Stimulated activated CD4-positive, alpha-beta T cell treated with anti-CD3 and anti-CD28 coated beads, TNF-alpha, amount 100 ng/mL, for 4 hours (primary cell): Measurements from ENCODE around the gene TMEM129.
"Not testable (repeated sequence)": the region's sequence is repeated elsewhere in the genome, so short reads cannot be mapped to it uniquely, and the experiment has no call there.

Experiments used
- DNase-seq, 3 experiments: peaks; one replicate each; pipeline ENCODE4 v3.0.0-alpha.2; 2020; ENCODE audit warnings: low read depth in 3 of 3

TMEM129 gene

DNA sequence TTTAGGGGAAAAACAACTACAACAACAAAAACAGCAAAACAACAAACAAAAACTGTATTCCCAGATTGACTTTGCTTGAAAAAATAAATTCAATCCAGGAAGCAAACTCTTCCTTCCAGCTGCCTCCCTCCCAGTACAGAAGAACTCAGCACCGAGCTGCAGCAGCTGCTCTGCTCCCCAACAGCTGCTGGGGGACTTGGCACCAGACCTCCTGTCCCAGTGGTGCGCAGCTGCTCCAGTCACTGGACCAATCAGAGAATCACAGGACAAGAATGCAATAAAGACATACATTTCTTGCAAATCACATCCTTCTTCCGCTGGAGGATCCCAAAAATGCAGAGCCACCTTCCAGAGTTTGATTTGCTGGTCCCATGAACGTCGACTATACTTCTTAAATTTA lies 25.2 kb downstream of the TMEM129 start:
- DNase-seq: no peak

GRCh38 chr4:1693131-1693896 lies 27.8 kb downstream of the TMEM129 start:
- peak; percentile 52 to 66 (median 61) for DNase-seq

DNA sequence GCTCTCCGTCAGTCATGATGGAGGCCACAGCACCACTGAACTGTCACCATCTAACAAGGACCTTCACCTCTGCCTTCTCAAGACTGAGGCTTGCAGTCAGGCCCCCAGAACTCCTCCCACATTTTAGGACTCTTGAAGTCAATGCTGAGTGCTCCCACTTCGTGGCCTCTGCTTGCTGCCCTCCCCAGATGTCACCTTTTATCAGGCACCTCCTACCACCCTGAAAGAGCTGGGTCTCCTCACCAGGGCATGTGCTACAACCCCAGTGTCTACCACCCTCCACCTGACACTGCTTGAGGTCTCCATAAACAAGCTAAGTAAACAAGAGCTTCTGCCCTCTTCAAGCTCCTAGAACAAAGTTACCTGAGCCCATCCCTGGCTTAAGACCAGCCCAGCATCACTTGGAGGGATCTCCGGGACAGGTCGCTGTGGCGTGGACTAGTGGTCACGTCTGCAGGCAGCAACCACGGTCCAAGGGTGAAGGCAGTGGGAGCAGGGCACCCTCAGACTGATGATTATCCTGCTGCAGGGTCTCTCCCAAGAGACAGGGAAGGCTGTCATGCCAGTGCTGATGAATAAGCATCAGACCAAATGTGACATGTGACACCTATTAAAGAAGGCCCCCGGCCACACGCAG lies 29.3 kb downstream of the TMEM129 start:
- DNase-seq: no peak

GRCh38 chr4:1690698-1691097 lies 30.4 kb downstream of the TMEM129 start:
- DNase-seq: no peak

DNA sequence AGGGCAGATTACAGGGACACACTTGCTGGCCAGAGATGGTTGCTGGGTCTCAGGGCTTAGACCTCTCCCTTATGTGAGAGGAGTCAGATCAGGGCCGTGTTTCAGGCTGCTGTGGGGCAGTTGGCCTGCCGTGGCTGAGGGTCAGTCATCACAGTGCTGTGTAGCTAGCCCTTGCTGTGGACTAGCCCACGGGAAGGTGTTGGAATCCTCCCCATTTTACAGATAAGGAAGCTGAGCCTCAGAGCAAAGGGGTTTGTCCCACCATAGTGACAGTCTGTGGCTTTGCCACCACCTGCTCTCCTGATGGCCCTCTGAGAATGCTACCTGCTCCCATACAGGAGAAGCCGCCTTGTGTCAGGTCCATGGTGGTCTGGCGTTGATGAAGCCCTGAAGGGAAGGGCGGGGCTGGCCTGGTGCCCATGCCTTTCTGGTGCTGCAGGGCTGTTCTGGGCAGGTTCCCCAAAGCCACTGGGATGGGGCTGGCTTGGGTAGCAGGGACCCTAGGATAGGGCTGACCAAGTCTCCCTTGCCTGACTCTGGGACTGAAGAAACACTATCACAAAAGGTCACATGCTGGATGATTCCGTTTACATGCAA lies 34.6 kb downstream of the TMEM129 start:
- DNase-seq: no peak

DNA sequence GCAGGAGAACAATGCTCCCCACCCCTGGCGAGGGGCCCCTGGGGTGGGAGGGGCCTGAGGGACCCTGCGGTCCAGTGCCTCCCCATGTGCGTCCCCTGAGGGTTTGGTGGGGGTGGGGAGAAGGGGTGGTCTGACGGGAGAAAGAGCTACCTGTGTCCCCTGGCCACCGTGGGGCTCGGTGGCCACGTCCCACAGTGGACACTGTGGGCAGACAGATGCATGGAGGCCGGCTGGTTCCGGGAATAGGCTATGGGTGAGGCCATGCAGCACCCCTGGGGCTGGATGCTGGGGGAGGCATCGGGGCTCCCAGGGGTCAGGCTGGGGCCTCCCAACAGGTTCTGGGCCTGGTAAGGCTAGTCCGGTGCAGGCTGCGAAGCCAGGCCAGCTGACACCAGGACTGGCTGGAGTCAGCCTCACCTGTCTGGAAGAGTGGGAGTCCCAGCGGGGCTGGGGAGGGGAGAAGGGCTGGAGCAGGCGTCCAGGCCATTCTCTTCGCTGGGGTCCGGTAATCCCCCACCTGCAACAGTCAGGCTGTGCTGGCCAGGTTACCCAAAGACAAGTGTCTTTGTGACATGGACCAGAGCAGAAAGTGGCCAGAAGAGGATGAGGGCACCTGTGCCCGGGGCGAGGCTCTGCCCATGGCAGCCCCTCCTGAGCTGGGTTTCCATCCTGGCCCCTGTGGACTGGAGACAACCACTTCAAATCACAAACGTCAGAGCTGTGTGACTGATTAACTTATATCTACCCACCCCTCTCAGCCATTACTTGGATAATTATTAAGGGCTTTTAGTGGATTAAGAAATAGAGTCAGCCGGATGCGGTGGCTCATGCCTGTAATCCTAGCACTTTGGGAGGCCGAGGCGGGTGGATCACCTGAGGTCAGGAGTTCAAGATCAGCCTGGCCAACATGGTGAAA lies 35.6 kb downstream of the TMEM129 start:
- no peak for DNase-seq

- peak; percentile 86 to 98 (median 88) for DNase-seq
Observed at GRCh38 chr4:1684506-1685234, 36.5 kb downstream of the TMEM129 start.

DNA sequence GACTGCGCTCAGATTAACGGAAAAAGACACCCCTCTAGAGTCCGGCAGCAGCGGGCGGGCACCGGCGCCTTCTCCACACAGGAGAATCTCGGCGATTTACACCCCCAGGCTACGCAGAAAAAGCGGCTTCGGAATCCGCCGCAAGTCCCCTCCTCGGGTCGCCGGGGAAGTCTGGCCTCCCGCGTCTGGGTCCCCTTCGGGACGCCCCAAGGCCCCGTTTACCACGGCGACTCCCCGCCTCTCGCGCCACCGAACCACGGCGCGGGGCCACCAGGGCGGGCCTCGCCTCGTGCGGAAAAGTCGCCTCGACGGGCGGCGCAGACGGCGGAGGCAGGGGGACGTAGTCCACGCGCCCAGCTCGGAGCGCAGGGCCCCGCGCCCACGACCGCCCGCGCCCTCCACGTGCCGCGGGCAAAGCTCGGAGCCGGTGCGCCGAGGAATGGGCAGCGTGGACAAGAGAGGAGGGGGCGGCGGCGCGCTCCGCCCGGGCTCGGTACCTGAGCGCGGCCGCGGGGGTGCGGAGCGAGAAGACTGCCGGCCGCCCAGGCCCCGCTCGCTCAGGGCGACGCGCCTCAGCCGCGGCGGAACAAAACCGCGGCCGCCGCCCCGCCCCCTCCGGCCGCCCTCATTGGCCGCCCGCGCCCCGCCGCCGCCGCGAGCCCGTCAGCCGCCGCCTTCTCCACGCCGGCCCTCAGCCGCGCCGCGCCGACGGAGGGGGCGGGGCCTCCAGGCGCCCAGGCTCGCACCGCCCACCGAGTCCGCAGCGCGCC lies 37.2 kb downstream of the TMEM129 start, which contains the start of gene FAM53A:
FAM53A (minus strand) TSS at position 578 of the 770 bp plus-strand sequence. CDS start 15,572 bp downstream, outside the sequence.
- DNase-seq: peak in 2 of 3 experiments; percentile 17 to 18

GRCh38 chr4:1683261-1683735 lies 37.8 kb downstream of the TMEM129 start:
- no peak for DNase-seq

- no peak for DNase-seq
Observed at GRCh38 chr4:1682860-1683259, 38.3 kb downstream of the TMEM129 start.

- no peak for DNase-seq
Observed at GRCh38 chr4:1678244-1678643, 42.9 kb downstream of the TMEM129 start.

GRCh38 chr4:1676605-1677525 lies 44.3 kb downstream of the TMEM129 start:
- DNase-seq: no peak

- DNase-seq: no peak
Observed at GRCh38 chr4:1675802-1676137, 45.4 kb downstream of the TMEM129 start.

DNA sequence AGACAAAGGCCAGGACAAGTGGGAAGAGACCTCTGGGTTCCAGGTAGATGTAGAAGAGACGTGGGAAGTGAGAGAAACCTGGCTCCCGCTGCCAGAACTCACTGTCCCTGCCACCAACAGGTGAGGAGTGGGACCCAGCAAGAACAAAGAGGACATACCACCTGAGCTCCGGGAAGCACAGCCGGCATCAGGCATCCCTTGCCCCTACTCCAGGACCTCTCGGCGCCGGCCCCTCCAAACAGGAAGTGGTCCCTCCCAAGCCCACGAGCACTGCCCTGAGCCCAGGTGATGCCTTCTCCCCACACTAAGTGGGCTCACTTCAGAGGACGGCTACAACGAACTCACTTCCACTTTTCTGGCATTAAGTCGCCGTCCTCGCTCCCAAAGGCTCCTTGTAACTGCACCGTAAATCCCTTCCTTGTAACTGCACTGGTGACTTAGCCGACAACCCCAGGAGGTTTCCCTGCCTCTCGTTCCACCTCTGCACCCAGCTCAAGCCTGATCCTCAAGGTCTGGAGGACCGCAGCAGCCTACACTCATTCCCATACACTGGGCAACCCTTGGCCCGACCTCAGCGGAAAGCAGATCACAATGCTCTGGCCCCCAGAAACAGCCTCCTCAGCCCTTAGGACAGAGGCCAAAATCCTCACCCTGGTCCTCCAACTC lies 45.9 kb downstream of the TMEM129 start:
- no peak for DNase-seq

DNA sequence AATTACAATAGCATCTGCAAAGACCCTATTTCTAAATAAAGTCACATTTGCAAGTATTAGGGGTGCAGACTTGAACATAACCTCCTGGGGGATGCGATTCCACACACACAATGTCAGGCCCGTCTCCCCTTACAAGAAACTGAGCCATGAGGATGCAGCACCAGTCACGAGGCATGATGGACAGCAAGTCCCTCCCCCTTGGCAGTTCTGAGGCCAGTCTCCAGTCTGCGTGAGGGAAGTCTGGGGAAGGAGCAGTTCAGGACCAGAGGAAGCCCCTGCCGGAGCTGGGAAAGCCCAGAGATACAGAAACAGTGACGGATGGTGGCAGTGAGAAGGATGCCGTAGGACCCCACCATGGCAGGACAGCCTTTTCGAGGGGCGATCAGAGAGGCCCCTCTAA lies 46.4 kb downstream of the TMEM129 start:
- no peak for DNase-seq

DNA sequence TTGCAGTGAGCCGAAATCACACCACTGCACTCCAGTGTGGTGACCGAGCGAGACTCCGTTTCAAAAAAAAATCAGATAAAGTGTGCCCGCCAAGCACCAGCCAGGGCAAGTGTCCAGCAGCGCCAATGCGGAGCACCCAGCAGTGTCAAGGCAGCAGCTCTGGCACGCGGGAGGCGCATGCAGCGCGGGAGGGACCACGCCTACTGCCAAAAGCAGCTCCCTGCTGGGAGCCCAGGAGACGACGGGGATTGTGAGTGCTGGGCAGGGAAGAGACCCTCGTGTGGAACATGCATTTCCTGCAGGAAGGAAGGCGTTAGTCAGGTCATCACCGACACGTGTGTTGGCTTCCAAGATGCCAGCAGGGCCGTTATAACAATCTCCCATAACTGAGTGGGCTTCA lies 47.5 kb downstream of the TMEM129 start:
- no peak for DNase-seq

- DNase-seq: not testable (repeated sequence)
Observed at GRCh38 chr4:1671011-1671410, 50.1 kb downstream of the TMEM129 start.

DNA sequence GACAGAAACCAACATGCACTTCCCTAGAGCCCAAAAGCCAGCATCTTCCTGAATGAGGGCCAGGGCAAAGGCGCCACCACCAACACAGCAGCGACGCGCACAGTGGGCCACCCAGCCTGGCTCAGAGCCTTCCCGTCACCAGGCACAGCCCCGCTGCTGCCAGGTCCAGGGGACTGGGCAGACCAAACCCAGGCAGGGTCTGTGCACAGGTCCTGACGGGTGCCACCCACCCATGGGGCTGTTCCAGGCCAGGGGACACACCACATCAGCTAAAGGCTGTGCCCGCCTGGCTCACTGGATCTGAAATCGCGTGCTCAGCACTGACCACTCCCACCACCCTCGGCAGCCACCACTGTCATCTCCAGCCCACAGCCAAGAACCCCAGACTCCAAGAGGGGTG lies 50.8 kb downstream of the TMEM129 start:
- no peak for DNase-seq

GRCh38 chr4:1669850-1670249 lies 51.3 kb downstream of the TMEM129 start:
- no peak for DNase-seq
